Measurements from ENCODE around the gene LRRFIP1. TPM values are rescaled to one million over a fixed set of nuclear protein-coding genes. Genes with fewer than 3 reads are reported as not detected.
"Not testable (repeated sequence)": the region's sequence is repeated elsewhere in the genome, so short reads cannot be mapped to it uniquely, and the experiment has no call there.

Gene LRRFIP1
- total RNA-seq, 4 donors from 2014 or later = 84.9 to 152 (median 120) TPM

GRCh38 chr2:237664151-237664550, 36.8 kb downstream of the LRRFIP1 start:
- no peak overlapping the region for H3K4me3 ChIP-seq
- H3K36me3 ChIP-seq = no peaks in the 10 kb centered on the region
- TF ChIP-seq POLR2A (IDR thresholded peaks at IDR 0.05) (no peak), CTCF (IDR thresholded peaks at IDR 0.05) (no peak)
- peaks cover 0 to 22% (median 0%) of the 10 kb centered on the region in 4 donors for H3K27me3 ChIP-seq
- no peak overlapping the region for H3K27ac ChIP-seq
- intact Hi-C loops (cut with DNase I) = no loop called here
- no peak for DNase-seq
- no peaks in the 10 kb centered on the region for H3K9me3 ChIP-seq
- 73 to 89% methylated on average over 12 to 14 of the region's 17 CpGs for WGBS, 2 donors
- peaks cover 12 to 46% (median 21%) of the 10 kb centered on the region in 3 donors for H3K4me1 ChIP-seq

- DNase-seq = no peak
These were observed 38.3 kb downstream of the LRRFIP1 start for GRCh38 chr2:237665713-237666143.

GRCh38 chr2:237666606-237667005, 39.2 kb downstream of the LRRFIP1 start:
- H3K36me3 ChIP-seq = no peaks in the 10 kb centered on the region
- H3K27ac ChIP-seq = no peak overlapping the region
- DNase-seq = no peak
- intact Hi-C loops (cut with DNase I) = no loop called here
- no peak overlapping the region for H3K4me3 ChIP-seq
- no peaks in the 10 kb centered on the region for H3K9me3 ChIP-seq
- 82 to 86% methylated on average over 7 of the region's 7 CpGs for WGBS, 2 donors
- H3K27me3 ChIP-seq = peaks cover 0 to 22% (median 0%) of the 10 kb centered on the region in 4 donors
- no peak for TF ChIP-seq CTCF (IDR thresholded peaks at IDR 0.05)
- H3K4me1 ChIP-seq = peaks cover 12 to 46% (median 25%) of the 10 kb centered on the region in 3 donors

More at GRCh38 chr2:237665713-237666143, 38.3 kb downstream of the LRRFIP1 start:
- intact Hi-C loops (cut with DNase I) = no loop called here
- peaks cover 0 to 22% (median 0%) of the 10 kb centered on the region in 4 donors for H3K27me3 ChIP-seq
- TF ChIP-seq CTCF (IDR thresholded peaks at IDR 0.05) (no peak), POLR2A (IDR thresholded peaks at IDR 0.05) (no peak)
- no peaks in the 10 kb centered on the region for H3K36me3 ChIP-seq
- H3K9me3 ChIP-seq = no peaks in the 10 kb centered on the region
- 63 to 65% methylated on average over 6 to 7 of the region's 7 CpGs for WGBS, 2 donors
- H3K4me1 ChIP-seq = peaks cover 12 to 54% (median 26%) of the 10 kb centered on the region in 3 donors
- no peak overlapping the region for H3K4me3 ChIP-seq
- H3K27ac ChIP-seq = no peak overlapping the region

- Histone ChIP-seq H3K4me1 (peaks cover 10 to 41% (median 22%) of the 10 kb centered on the region in 3 donors), H3K27me3 (peaks cover 0 to 22% (median 0%) of the 10 kb centered on the region in 4 donors)
- intact Hi-C loops (cut with DNase I); DNase-seq; H3K9me3 ChIP-seq; H3K36me3 ChIP-seq; H3K4me3 ChIP-seq; H3K27ac ChIP-seq: not testable (repeated sequence)
- 88 to 93% methylated on average over 6 of the region's 6 CpGs for WGBS, 2 donors
These were observed 39.7 kb downstream of the LRRFIP1 start for GRCh38 chr2:237667050-237667576.

GRCh38 chr2:237667893-237668292, 40.5 kb downstream of the LRRFIP1 start:
- Histone ChIP-seq H3K4me3 (no peak overlapping the region), H3K36me3 (no peaks in the 10 kb centered on the region), H3K27ac (no peak overlapping the region), H3K27me3 (peaks cover 0 to 22% (median 0%) of the 10 kb centered on the region in 4 donors), H3K4me1 (peaks cover 6 to 37% (median 17%) of the 10 kb centered on the region in 3 donors), H3K9me3 (no peaks in the 10 kb centered on the region)
- no peak for TF ChIP-seq POLR2A (IDR thresholded peaks at IDR 0.05)
- TF ChIP-seq CTCF (IDR thresholded peaks at IDR 0.05) = no peak
- WGBS, 2 donors = 80 to 85% methylated on average over 5 to 6 of the region's 6 CpGs
- intact Hi-C loops (cut with DNase I) = no loop called here
- no peak for DNase-seq

All from esophagus squamous epithelium (tissue), 5 donors.